ENCODE data around the gene OLFML2B. TPM values are rescaled to one million over a fixed set of nuclear protein-coding genes. Genes with fewer than 3 reads are reported as not detected.

Gene OLFML2B
- total and polyA plus RNA-seq, 2 of the 13 experiments (the other 11 are each of a cell fraction or from before 2014, with no cell fraction given), result not detected

DNA sequence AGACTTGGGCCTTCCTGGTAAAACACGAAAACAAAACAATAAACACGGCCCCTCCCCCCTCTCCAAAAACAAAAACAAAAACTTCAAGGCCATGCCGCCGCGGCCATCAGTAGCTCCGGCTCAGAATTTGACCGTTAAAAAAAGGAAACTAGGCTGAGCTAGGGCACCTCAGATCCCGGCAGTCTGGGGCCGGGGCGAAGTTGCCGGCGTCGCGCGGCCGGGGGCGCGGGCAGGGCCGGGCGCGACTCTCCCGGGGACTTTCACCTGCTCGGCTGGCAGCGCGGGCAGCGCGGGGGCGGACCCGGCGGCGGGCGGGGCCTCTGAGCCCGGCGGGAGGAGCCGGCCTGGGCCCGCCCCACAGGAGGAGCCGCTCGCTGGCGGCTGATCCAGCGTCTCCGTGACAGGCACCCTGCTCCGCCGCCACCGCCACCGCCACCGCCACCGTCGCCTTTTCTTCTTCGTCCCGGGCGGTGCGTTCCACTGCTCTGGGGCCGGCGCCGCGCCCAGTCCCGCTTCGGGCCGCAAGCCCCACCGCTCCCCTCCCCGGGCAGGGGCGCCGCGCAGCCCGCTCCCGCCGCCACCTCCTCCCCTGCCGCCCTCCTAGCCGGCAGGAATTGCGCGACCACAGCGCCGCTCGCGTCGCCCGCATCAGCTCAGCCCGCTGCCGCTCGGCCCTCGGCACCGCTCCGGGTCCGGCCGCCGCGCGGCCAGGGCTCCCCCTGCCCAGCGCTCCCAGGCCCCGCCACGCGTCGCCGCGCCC, 45.8 kb upstream of the OLFML2B start, which contains the start of gene NOS1AP (continued):
- TF ChIP-seq, protein P1, sequence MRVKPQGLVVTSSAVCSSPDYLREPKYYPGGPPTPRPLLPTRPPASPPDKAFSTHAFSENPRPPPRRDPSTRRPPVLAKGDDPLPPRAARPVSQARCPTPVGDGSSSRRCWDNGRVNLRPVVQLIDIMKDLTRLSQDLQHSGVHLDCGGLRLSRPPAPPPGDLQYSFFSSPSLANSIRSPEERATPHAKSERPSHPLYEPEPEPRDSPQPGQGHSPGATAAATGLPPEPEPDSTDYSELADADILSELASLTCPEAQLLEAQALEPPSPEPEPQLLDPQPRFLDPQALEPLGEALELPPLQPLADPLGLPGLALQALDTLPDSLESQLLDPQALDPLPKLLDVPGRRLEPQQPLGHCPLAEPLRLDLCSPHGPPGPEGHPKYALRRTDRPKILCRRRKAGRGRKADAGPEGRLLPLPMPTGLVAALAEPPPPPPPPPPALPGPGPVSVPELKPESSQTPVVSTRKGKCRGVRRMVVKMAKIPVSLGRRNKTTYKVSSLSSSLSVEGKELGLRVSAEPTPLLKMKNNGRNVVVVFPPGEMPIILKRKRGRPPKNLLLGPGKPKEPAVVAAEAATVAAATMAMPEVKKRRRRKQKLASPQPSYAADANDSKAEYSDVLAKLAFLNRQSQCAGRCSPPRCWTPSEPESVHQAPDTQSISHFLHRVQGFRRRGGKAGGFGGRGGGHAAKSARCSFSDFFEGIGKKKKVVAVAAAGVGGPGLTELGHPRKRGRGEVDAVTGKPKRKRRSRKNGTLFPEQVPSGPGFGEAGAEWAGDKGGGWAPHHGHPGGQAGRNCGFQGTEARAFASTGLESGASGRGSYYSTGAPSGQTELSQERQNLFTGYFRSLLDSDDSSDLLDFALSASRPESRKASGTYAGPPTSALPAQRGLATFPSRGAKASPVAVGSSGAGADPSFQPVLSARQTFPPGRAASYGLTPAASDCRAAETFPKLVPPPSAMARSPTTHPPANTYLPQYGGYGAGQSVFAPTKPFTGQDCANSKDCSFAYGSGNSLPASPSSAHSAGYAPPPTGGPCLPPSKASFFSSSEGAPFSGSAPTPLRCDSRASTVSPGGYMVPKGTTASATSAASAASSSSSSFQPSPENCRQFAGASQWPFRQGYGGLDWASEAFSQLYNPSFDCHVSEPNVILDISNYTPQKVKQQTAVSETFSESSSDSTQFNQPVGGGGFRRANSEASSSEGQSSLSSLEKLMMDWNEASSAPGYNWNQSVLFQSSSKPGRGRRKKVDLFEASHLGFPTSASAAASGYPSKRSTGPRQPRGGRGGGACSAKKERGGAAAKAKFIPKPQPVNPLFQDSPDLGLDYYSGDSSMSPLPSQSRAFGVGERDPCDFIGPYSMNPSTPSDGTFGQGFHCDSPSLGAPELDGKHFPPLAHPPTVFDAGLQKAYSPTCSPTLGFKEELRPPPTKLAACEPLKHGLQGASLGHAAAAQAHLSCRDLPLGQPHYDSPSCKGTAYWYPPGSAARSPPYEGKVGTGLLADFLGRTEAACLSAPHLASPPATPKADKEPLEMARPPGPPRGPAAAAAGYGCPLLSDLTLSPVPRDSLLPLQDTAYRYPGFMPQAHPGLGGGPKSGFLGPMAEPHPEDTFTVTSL (CRISPR knock-in tag; IDR thresholded peaks at IDR 0.05; ENCODE audit: borderline replicate concordance), result no peak
- peak; percentile 64; the same call in 1 of the 2 replicates for TF ChIP-seq ZNF441 (CRISPR knock-in tag; IDR thresholded peaks at IDR 0.05; ENCODE audit: borderline replicate concordance)
- no peak for TF ChIP-seq MAFF (IDR thresholded peaks at IDR 0.05; ENCODE audit: low read depth, low read length)
- TF ChIP-seq HOXA9 (CRISPR knock-in tag; IDR thresholded peaks at IDR 0.05; ENCODE audit: borderline replicate concordance), result no peak
- no peak for TF ChIP-seq CEBPB (IDR thresholded peaks at IDR 0.05; ENCODE audit: borderline replicate concordance, low read depth, low read length)
- peak; percentile 83; the same call in 1 of the 2 replicates for TF ChIP-seq DNMT1 (CRISPR knock-in tag; IDR thresholded peaks at IDR 0.05)
- TF ChIP-seq ZNF766 (CRISPR knock-in tag; IDR thresholded peaks at IDR 0.05; ENCODE audit: borderline replicate concordance), result no peak
- TF ChIP-seq FOXM1 (CRISPR knock-in tag; IDR thresholded peaks at IDR 0.05), result no peak
- TF ChIP-seq KLF15 (CRISPR knock-in tag; IDR thresholded peaks at IDR 0.05; ENCODE audit: borderline replicate concordance), result no peak
- no peak for TF ChIP-seq BCL6 (CRISPR knock-in tag; IDR thresholded peaks at IDR 0.05)
- TF ChIP-seq, protein P2, sequence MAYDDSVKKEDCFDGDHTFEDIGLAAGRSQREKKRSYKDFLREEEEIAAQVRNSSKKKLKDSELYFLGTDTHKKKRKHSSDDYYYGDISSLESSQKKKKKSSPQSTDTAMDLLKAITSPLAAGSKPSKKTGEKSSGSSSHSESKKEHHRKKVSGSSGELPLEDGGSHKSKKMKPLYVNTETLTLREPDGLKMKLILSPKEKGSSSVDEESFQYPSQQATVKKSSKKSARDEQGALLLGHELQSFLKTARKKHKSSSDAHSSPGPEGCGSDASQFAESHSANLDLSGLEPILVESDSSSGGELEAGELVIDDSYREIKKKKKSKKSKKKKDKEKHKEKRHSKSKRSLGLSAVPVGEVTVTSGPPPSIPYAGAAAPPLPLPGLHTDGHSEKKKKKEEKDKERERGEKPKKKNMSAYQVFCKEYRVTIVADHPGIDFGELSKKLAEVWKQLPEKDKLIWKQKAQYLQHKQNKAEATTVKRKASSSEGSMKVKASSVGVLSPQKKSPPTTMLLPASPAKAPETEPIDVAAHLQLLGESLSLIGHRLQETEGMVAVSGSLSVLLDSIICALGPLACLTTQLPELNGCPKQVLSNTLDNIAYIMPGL (CRISPR knock-in tag; IDR thresholded peaks at IDR 0.05; ENCODE audit: borderline replicate concordance in 1 of 2, low read depth in 1 of 2), result peak in 1 of 2 experiments; percentile 61; a peak in 2 of 4 replicates
- TF ChIP-seq KDM2A (CRISPR knock-in tag; IDR thresholded peaks at IDR 0.05; ENCODE audit: borderline replicate concordance, low read depth), result no peak
- TF ChIP-seq ZBTB8A (CRISPR knock-in tag; IDR thresholded peaks at IDR 0.05; ENCODE audit: borderline replicate concordance, low read depth), result no peak
- TF ChIP-seq, protein P3, sequence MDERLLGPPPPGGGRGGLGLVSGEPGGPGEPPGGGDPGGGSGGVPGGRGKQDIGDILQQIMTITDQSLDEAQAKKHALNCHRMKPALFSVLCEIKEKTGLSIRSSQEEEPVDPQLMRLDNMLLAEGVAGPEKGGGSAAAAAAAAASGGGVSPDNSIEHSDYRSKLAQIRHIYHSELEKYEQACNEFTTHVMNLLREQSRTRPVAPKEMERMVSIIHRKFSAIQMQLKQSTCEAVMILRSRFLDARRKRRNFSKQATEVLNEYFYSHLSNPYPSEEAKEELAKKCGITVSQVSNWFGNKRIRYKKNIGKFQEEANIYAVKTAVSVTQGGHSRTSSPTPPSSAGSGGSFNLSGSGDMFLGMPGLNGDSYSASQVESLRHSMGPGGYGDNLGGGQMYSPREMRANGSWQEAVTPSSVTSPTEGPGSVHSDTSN (CRISPR knock-in tag; IDR thresholded peaks at IDR 0.05), result no peak
- TF ChIP-seq MAFG (CRISPR knock-in tag; IDR thresholded peaks at IDR 0.05), result no peak
- TF ChIP-seq, protein P4, sequence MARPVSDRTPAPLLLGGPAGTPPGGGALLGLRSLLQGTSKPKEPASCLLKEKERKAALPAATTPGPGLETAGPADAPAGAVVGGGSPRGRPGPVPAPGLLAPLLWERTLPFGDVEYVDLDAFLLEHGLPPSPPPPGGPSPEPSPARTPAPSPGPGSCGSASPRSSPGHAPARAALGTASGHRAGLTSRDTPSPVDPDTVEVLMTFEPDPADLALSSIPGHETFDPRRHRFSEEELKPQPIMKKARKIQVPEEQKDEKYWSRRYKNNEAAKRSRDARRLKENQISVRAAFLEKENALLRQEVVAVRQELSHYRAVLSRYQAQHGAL (CRISPR knock-in tag; IDR thresholded peaks at IDR 0.05; ENCODE audit: not compliant biosample characterization), result no peak
- TF ChIP-seq CHCHD3 (CRISPR knock-in tag; IDR thresholded peaks at IDR 0.05), result 0 out of 2 replicates have a peak, but pooled peaks have one; percentile 19
- TF ChIP-seq RBM39 (IDR thresholded peaks at IDR 0.05; ENCODE audit: low read depth, low read length, poor library complexity, severe bottlenecking), result peak; percentile 79
